GM18498 (cell line): ENCODE measurements around the gene GNAT3.

Source experiments
- ATAC-seq: cut with Tn5 transposase; IDR thresholded peaks from one replicate; pipeline ENCODE4 v1.9.1; 2021; ENCODE audit warnings: mild to moderate bottlenecking, moderate library complexity; ENCODE audit not compliant: unreplicated experiment

The GNAT3 gene

DNA sequence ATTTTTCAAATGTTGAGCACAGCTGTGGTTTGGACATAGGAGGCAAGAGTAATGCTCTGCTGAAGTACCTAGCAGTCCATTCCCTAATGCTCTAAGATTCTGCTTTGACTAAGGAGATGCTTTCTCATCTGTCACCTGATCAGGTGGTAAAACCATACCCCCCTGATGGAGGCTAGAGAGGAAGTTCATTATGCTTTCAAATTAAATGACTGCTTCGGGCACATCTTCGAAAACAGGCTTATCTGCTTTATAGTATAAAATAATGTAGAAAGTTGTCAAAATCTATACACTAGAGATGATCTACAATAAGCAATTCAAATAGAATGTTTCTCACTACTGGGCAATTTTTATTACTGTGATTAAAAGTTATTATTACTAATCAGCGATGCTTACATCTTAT is at the start of gene GNAT3:
TSS of gene GNAT3 (minus strand) at position 101 of the 400 bp plus-strand sequence. CDS start 138 bp downstream, outside the sequence.
- ATAC-seq, result no peak

DNA sequence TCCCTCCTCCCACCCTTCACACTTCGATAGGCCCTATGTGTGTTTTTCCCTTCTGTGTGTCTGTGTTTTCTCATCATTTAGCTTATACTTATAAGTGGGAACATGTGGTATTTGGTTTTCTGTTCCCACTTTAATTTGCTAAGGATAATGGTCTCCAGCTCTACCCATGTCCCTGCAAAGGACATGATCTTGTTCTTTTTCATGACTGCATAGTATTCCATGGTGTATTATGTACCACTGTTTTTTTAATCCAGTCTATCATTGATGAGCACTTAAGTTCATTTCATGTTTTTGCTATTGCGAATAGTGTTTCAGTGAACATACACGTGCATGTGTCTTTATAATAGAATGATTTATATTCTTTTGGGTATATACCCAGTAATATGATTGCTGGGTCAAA is 46.3 kb upstream of the GNAT3 start:
- no peak for ATAC-seq

DNA sequence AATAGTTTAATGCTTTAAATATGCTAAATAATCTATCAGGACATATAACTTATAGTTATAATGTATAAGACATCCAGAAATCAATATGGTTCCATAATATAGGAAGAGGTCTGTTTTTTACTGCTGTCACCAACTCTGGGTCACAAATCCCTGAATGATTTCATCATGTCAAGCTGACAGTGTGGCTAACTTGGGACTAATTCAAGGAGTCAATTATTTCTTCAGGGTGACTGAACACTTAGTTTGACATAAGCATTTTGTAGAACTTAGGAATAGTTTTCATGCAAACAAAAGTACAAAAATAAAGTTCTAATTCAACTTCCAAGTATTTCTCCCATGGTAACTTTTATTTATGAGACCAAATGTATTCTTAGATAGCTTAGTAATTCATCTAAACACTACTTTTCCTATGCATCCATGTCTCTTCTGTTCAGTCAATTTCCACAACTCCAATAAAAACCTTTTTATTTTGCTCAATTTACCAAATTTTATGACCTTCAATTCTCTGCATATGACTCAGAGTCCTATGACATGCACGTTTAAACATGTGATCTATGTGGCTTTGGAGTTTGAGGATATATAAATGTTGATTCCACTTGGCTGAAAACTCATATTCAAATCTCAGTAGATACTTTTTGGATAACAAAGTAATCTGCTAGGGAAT is 40.3 kb upstream of the GNAT3 start:
- no peak for ATAC-seq

DNA sequence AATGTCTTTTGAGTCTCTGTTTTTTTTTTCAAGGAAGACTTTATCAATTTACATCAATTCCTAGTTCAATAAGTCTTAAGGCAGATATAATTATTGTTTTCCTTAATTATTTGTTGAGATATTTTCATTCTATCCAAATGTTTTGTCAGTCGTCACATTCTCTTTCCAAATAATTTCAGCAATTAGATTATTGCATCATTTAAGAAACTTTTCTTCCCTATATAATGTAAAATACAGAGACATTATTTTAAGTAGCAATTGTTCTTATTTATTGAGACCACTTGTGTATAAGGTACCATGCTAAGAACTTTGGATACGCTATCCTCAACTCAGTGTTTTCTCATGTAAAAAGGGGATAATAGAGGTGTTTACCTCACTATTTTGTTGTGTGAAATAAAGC is 38.1 kb upstream of the GNAT3 start:
- ATAC-seq, result no peak

DNA sequence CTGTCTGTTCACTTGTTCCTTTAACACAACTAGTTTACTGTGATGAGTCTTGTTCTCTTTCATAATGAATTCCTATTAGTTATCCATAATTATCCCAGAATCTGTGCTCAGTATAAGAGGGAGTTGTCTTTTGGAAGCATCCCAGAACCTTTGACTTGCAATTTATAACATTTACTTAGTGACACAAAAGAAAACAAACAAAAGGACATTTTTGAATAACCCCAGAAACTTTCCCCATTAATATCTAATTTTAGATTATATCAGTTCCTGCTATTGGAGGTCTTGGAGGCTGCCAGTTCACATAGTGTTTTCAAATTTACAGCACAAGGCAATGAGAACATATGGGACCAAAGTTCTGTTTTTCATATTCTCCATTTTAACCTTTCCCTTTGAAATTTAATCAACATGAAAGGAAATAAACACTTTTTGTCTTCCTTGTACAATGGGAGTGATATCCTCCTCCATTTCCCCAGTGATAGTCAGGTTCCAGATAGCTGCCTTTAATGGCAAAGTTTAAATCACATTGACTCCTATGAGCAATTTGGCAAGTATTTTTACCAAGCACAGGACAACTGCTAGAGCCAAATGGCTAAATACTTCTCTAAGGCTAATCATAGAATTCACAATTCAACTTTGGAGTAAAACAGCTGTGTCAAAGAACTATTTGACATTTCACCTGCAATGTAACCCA is 37.1 kb upstream of the GNAT3 start:
- ATAC-seq, result no peak

DNA sequence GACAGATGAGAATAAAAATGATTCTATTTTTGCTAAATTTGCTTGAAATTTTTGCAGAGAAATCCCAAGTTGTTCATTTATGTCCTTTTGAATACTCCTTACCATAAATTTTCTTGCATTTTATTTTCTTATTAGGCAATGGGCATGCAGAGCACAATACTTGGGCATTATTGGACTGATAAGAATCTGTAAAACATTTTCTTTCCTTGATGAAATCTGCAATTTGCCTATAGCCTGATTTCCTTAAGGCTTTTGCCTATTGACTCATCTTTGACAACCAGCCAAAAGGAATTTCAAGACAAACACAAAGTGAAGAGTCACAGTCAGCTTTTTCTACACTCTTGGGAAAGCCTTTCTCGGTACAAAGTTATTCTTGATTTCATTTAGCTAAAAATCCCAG is 30.5 kb upstream of the GNAT3 start:
- no peak for ATAC-seq

DNA sequence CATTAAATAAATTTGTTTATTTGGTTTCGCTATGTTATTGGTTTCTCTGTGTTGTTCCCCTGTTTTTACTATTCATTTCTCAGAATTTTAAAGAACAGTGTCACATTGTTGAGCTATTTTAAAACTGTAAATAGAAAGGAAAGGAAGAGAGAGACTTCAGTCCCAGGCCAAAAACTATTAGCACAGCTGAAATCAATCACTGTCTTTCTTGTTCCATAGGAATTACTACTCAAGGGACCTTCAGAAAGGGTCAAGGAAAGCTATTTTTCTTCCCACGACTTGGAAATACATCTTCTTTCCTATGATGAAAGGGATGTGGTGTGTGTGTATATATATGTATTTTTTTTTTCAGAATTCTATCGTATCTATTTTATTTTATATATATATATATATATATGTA is 29.0 kb upstream of the GNAT3 start:
- no peak for ATAC-seq

DNA sequence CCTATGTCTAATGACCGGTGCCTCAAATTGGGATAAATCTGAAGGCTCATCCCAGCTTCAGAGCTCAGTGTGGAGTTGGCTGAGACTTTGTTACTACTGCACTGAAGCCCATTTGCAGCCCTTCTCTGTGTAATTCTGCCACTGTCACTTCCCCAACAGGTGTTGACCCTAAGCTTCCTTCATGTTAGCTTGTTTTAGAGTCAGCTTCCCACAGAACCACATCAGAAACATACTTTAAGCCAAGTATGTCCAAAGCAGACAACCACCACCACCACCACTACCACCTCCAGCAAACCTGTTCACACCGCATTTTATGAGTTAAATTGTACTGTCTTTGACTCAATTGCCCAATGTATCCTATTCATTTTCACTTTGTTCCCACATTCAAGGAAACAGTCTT is 25.2 kb upstream of the GNAT3 start:
- no peak for ATAC-seq

DNA sequence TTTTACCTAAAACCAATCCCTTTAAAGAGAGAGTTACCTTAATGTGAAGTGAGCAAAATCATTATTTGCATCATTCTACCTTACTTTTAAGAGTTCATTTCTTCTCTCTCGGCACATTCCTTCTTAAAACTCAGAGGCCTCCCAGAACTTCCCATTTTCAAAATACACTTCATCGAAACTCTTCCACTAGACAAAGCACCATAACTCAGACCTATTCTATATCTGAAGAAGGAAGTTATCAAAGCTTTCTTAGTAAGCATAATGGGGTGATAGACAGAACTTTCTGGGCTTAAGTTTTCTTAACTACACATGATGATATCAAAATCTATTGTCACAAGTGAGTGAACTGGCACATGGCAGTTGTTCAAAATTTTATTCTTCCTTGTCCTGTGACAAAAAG is 24.6 kb upstream of the GNAT3 start:
- no peak for ATAC-seq

DNA sequence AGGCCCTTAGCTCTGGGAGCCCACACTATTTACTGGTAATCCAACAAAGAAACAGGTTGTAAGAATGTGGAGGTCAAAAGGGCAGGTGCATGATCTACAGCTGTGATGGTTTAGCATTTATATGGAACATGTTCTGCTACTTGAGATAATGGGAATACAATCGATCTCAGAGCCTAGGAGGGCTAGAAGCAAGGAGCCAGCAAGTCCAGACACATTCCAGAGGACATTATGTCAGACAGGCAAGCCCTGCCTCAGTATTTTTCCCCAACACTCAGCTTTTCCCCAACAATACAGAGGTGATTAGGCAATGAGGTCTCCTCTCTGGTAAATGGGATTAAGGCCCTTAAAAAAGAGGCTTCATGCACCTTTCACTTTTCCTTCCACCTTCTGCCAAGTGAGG is 21.4 kb upstream of the GNAT3 start:
- no peak for ATAC-seq

DNA sequence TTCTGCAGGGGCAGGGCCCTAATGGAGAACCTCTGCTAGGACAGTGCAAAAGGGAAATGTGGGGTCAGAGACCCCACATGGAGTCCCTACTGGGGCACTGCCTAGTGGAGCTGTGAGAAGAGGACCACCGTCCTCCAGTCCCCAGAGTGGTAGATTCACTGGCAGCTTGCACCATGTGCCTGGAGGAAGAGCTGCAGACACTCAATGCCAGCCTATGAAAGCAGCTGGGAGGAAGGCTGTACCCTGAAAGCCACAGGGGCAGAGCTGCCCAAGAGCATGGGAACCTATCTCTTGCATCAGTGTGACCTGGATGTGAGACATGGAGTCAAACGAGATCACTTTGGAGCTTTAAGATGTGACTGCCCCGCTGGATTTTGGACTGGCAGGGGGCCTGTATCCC is 20.3 kb upstream of the GNAT3 start:
- ATAC-seq, result no peak

DNA sequence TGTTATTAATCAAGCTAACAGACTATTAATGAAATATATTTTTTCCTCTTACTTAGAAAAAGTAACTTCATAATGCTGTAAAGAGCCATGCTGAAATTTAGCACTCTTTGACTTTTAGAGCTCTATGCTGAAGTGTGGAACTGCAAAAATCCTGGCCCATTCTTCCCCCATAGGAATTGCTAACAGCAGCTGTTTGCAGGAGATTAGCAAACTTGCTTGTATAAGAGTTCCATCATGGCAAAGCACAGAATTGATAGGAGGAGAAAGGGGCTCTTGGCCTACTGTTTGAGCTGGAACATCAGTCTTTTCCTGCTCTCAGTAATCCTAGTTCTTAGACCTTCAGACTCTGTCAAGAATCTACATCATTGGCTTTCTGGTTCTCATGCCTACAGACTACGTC is 18.3 kb upstream of the GNAT3 start:
- ATAC-seq, result no peak

DNA sequence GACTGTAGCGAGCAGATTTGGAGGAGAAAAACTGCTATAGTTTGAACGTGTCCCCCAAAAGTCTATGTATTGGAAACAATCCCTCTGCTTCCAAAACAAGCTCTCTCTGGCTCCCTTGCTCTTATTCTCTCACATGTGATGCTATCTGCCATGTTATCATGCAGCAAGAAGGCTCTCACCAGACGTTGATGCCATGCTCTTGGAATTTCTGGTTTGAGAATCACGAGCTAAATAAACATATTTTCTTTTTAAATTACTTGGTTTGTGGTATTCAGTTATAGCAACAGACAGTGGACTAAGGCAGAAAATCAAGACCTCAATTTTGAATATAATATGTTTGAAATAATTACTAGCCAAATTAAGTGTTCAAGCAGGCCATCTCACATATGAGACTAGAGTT is 17.5 kb upstream of the GNAT3 start:
- ATAC-seq, result no peak

DNA sequence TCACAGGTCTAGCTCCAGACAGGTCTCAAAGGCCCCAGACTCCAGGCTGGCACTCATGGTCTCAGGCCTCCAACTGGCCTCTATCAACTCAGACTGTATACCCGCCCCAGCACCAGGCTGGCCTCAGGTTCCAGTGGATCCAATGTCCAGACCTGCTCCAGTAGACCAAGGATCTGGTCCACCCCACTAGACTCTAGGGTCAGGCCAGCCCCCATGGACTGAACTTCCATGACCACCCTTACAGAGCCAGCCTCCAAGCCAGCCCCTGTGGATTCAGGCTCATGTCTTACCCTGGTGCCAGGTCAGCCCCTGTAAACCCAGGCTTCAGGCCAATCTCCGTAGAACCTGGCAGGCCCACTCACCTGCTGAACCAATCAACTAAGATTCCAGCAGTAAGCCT is 16.8 kb upstream of the GNAT3 start:
- ATAC-seq, result no peak

DNA sequence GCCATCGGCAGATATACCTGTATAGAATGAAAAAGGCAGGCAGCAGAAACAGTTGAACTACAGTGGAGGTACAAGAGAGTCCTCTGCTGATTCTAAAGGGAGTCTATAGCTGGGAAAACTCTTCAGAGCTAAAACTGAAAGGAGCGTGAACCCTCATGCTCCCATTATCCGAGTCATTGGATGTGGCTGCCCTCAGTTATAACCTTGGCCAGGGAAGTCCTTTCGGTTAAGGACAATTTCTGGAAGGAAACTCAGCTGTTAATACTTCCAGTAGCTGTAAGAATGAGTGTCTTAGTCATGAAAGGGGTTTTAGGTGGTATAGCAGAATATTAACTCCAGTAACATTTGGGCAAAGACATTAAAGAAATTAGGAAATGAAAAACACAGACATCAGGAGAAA is 14.6 kb upstream of the GNAT3 start:
- no peak for ATAC-seq

DNA sequence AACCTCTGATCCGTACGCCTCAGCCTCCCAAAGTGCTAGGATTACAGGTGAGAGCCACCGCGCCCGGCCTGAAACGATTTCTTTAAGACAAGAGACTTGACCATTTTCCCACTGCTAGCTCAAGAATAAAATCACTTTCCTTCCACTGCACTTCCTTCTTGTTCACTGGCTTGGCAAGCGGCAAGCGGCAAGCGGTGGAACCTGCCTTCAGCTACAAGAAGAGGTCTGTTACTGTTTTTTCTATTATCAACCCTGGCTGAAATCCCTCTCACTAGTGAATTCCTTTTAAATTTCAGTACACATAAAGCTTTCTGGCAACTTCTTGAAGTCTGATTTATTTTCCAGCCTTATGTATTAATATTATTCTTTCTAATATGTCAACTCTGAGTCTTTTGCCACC is 12.8 kb upstream of the GNAT3 start:
- no peak for ATAC-seq

DNA sequence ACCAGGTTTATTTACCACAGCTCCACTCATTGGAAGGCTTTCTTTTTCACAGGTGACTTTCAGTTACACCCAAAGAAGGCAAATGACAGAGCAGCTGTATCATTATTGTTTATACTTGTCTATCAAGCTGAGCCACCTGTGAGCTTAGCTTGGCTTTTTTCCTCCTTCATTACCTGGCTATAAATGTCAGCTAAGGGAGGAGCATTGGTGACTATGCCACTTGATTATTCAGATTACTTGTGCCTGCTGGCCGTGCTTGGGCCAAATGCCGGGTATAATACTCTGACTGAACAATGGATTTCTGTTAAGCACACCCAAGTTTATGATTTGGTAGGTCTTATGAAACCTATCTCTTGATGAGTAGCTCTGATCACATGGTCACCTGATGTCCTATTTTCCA is 9.9 kb upstream of the GNAT3 start:
- no peak for ATAC-seq

DNA sequence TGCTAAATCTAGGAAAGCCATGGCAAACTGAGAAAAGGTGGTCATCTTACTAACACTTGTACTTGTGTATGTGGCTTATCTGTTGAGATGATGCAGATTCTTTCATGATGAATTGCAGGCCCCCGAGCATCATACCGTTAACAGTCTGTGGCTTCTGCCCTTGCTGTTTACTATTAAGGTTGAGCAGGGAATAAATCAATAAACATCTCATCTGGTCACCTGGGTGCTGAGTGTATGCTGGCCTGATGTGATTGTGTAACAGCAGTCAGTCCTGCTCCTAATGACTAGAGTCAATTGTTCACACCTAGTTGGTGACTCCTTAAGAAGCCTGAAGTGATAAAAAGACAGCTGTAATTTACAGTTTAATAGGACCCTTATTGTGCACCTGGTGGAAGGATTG is 8.3 kb upstream of the GNAT3 start:
- no peak for ATAC-seq

DNA sequence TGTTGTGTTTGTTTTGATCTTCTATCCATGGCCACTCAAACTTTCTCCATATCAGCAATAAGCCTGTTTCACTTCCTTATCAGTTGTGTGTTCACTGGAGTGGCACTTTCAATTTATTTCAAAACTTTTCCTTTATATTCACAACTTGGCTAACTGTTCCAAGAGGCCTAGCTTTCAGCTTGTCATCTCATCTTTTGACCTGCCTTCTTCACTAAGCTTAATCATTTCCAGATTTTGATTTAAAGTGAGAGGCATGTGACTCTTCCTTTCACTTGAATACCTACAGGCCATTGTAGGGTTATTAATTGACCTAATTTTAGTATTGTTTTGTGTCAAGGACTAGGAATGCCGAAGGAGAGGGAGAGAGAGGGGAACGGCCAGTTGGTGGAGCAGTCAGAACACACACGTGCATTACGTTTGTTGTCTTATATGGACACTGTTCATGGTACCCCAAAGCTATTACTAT is 5.5 kb upstream of the GNAT3 start:
- no peak for ATAC-seq

DNA sequence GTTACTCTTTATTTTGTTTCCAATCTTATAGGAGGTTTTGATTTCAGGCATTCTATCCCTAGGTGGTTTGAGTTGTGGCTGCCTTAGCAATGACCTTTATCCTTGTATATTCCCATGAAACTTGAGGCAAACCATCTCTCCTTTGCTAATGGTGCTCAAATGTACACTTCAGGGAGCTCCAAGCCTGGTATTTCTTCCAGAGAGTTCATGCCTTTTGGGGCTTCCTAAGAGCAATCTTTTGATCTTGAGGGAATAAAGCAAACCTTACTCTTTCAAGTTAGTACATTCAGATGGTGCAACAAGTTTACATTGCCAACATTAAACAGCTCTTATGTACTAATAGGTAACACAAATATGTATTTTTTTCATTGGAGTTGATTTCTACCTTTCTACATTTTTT is 3.4 kb upstream of the GNAT3 start:
- no peak for ATAC-seq

DNA sequence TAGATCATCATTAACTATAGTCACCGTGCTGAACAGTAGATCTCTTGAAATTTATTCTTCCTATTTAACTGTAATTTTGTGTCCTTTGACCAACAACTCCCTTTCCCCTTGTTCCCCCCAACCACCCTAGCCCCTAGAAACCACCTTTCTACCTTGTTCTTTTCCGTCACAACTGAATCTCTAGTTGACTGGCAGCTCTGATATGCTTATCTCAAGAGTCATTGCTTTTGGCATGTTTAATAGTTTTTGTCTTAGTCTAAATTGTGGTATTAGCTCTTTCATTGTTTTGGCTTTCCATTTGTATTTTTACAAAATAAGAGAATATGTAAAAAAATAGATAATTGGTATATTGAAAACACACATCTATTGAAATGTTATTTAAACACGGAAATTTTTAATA is 1.8 kb downstream of the GNAT3 start:
- ATAC-seq, result no peak

DNA sequence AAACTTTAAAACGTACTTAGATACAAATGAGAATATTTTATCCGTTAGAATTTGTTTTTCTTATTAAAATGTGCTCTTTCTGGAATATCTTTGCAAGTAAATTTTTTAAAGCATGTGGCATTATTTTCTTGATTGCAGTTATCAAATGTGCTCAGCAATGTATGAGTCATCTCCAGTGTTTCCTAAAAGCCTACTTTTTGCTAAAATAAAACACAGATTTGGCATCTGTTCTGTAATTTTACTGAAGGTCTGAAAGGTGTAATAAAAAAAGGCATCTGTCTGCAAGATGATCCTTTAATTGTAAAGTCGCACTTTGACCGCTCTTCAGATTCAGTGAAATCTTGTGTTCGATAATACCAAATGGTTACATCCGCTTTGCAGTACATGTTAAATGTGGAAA is 3.4 kb downstream of the GNAT3 start:
- no peak for ATAC-seq
